NCI-H446 (cell line): Measurements from ENCODE around the gene NDRG2.
A peak's percentile ranks its signal among the peaks of the same experiment; 100 is the strongest.
"Not testable (repeated sequence)": the region's sequence is repeated elsewhere in the genome, so short reads cannot be mapped to it uniquely, and the experiment has no call there.

ENCODE experiments used
- DNase-seq, 2 experiments: peaks; one replicate each; lab custom pipeline; 2025; lab: John Stamatoyannopoulos, UW

The NDRG2 gene

GRCh38 chr14:21055432-21056117 lies 30.7 kb upstream of the NDRG2 start:
- no peak for DNase-seq

- no peak for DNase-seq
Observed at GRCh38 chr14:21054768-21055145, 29.9 kb upstream of the NDRG2 start.

- no peak for DNase-seq
Observed at GRCh38 chr14:21054123-21054767, 29.4 kb upstream of the NDRG2 start.

- no peak for DNase-seq
Observed at GRCh38 chr14:21053184-21054122, 28.6 kb upstream of the NDRG2 start.

- DNase-seq = no peak
Observed at GRCh38 chr14:21050597-21050996, 25.7 kb upstream of the NDRG2 start.

- no peak for DNase-seq
Observed at GRCh38 chr14:21049271-21049673, 24.4 kb upstream of the NDRG2 start.

- DNase-seq = no peak
Observed at GRCh38 chr14:21048638-21049037, 23.8 kb upstream of the NDRG2 start.

- DNase-seq = no peak
Observed at GRCh38 chr14:21047378-21047781, 22.5 kb upstream of the NDRG2 start.

GRCh38 chr14:21043974-21044618 lies 19.2 kb upstream of the NDRG2 start:
- no peak for DNase-seq

- no peak for DNase-seq
Observed at GRCh38 chr14:21043387-21043973, 18.6 kb upstream of the NDRG2 start.

- DNase-seq = no peak
Observed at GRCh38 chr14:21042918-21043317, 18.1 kb upstream of the NDRG2 start.

- no peak for DNase-seq
Observed at GRCh38 chr14:21041676-21042433, 17.0 kb upstream of the NDRG2 start, which contains the start of gene RNASE7. Gene RNASE7 (plus strand): TSS chr14:21042362. CDS start chr14:21042993, 631 bp downstream.

- not testable (repeated sequence) for DNase-seq
Observed at GRCh38 chr14:21040941-21041340, 16.1 kb upstream of the NDRG2 start.

GRCh38 chr14:21040370-21040925 lies 15.6 kb upstream of the NDRG2 start:
- no peak for DNase-seq

- peak; percentile 19 to 66 for DNase-seq
Observed at GRCh38 chr14:21039585-21040369, 14.9 kb upstream of the NDRG2 start.

- peak; percentile 48 to 75 for DNase-seq
Observed at GRCh38 chr14:21038441-21039422, 13.9 kb upstream of the NDRG2 start.

GRCh38 chr14:21037156-21037555 lies 12.3 kb upstream of the NDRG2 start:
- DNase-seq = no peak

- no peak for DNase-seq
Observed at GRCh38 chr14:21036751-21037150, 11.9 kb upstream of the NDRG2 start.

GRCh38 chr14:21034707-21035106 lies 9.8 kb upstream of the NDRG2 start, which contains the start of gene RNASE13:
Gene RNASE13 (minus strand): TSS chr14:21034807. CDS start chr14:21034288, 519 bp downstream.
- no peak for DNase-seq
